ENCODE measurements around the gene EED.

EED gene

DNA sequence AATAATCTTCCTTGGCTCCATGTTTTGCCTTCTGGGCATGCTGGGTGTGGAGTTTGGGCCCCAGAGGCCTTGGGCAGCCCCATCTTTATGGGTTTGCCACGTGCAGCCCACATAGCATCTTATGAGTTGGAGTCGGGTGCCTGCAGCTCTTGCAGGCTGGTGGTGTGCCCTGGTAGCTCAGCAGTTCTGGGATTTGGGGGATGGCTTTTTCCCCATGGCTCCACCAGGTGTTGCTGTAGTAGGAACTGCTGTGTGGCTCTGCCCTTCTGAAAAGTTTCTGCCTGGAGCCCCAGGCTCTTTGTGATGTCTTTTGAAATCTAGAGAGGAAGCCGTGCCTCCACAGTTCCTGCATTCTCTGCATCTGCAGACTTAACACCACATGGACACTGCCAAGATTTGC is 16.8 kb downstream of the EED start:
- no peaks in the 10 kb centered on the region for H4K20me1 ChIP-seq (ENCODE audit: insufficient read depth, low read length)
- no peak overlapping the region for H3K4me2 ChIP-seq (ENCODE audit: low read length)
- no peak overlapping the region for H3K27ac ChIP-seq (ENCODE audit: low read depth, low read length, poor library complexity, severe bottlenecking)
- H3K27me3 ChIP-seq (ENCODE audit: insufficient read depth, low read length) = no peaks in the 10 kb centered on the region
- H3F3A ChIP-seq (ENCODE audit: insufficient read depth, low read length) = no peaks in the 10 kb centered on the region
- TF ChIP-seq, protein P1, sequence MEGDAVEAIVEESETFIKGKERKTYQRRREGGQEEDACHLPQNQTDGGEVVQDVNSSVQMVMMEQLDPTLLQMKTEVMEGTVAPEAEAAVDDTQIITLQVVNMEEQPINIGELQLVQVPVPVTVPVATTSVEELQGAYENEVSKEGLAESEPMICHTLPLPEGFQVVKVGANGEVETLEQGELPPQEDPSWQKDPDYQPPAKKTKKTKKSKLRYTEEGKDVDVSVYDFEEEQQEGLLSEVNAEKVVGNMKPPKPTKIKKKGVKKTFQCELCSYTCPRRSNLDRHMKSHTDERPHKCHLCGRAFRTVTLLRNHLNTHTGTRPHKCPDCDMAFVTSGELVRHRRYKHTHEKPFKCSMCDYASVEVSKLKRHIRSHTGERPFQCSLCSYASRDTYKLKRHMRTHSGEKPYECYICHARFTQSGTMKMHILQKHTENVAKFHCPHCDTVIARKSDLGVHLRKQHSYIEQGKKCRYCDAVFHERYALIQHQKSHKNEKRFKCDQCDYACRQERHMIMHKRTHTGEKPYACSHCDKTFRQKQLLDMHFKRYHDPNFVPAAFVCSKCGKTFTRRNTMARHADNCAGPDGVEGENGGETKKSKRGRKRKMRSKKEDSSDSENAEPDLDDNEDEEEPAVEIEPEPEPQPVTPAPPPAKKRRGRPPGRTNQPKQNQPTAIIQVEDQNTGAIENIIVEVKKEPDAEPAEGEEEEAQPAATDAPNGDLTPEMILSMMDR (IDR thresholded peaks at IDR 0.05; ENCODE audit: low read length) = no peak
- no peak for TF ChIP-seq EZH2 (IDR thresholded peaks at IDR 0.05; ENCODE audit: borderline replicate concordance, low read length)
- no peak overlapping the region for H3K9ac ChIP-seq (ENCODE audit: low read length)
- H2AFZ ChIP-seq (ENCODE audit: low read length) = no peak overlapping the region
- no peaks in the 10 kb centered on the region for H3K9me3 ChIP-seq (ENCODE audit: low read length)
- no peaks in the 10 kb centered on the region for H3K79me2 ChIP-seq (ENCODE audit: insufficient read depth, low read length)
- peaks cover 73% of the 10 kb centered on the region for H3K36me3 ChIP-seq (ENCODE audit: insufficient read depth, low read length)
- no peaks in the 10 kb centered on the region for H3K9me2 ChIP-seq (ENCODE audit: low read depth, low read length)
- no peak overlapping the region for H3K4me3 ChIP-seq (ENCODE audit: low read depth, low read length, poor library complexity, severe bottlenecking)
- H3K4me1 ChIP-seq (ENCODE audit: insufficient read depth, low read length, severe bottlenecking) = no peaks in the 10 kb centered on the region

DNA sequence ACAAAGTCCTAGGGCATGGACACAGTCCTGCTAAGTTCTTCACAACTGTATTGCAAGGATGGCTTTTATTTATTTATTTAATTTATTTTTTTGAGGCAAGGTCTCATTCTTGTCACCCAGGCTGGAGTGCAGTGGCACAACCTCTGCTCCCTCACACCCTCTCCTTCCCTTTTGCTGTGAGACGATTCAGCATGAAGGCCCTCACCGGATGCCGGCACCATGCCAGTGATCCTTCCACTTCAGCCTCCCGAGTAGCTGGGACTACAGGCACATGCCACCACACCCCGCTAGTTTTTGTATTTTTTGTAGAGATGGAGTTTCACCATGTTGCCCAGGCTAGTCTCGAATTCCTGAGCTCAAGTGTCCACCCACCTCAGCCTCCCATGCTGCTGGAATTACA is 17.8 kb downstream of the EED start:
- Histone ChIP-seq H3K9me2 (ENCODE audit: low read depth, low read length) (no peaks in the 10 kb centered on the region), H3K79me2 (ENCODE audit: insufficient read depth, low read length) (no peaks in the 10 kb centered on the region), H3K9me3 (ENCODE audit: low read length) (no peaks in the 10 kb centered on the region), H3F3A (ENCODE audit: insufficient read depth, low read length) (no peaks in the 10 kb centered on the region), H3K9ac (ENCODE audit: low read length) (no peak overlapping the region), H2AFZ (ENCODE audit: low read length) (no peak overlapping the region), H4K20me1 (ENCODE audit: insufficient read depth, low read length) (no peaks in the 10 kb centered on the region), H3K4me1 (ENCODE audit: insufficient read depth, low read length, severe bottlenecking) (no peaks in the 10 kb centered on the region), H3K4me2 (ENCODE audit: low read length) (no peak overlapping the region), H3K27me3 (ENCODE audit: insufficient read depth, low read length) (no peaks in the 10 kb centered on the region), H3K4me3 (ENCODE audit: low read depth, low read length, poor library complexity, severe bottlenecking) (no peak overlapping the region), H3K36me3 (ENCODE audit: insufficient read depth, low read length) (peaks cover 71% of the 10 kb centered on the region), H3K27ac (ENCODE audit: low read depth, low read length, poor library complexity, severe bottlenecking) (no peak overlapping the region)
- TF ChIP-seq, protein P1 (IDR thresholded peaks at IDR 0.05; ENCODE audit: low read length) = no peak
- no peak for TF ChIP-seq EZH2 (IDR thresholded peaks at IDR 0.05; ENCODE audit: borderline replicate concordance, low read length)

DNA sequence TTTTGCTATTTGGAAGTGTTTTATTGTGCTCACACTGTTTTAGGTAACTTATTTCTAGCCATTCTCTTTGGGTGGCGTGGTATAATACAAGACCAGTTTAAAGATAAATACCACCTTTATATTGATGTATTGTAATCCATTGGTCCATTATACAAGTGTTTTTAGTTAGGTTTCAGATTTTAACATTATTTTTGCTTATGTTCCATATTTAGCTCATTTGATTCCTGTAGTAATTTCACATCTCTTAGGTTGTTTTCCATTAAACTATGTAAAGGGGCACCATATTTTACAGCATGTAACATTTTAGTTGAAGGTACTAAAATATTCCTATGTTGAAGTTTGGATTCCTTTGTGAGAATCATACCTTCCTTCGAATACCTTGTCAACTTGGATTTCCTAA is 20.1 kb downstream of the EED start:
- Histone ChIP-seq H3K27me3 (ENCODE audit: insufficient read depth, low read length) (no peaks in the 10 kb centered on the region), H3F3A (ENCODE audit: insufficient read depth, low read length) (no peaks in the 10 kb centered on the region), H3K4me1 (ENCODE audit: insufficient read depth, low read length, severe bottlenecking) (no peaks in the 10 kb centered on the region), H3K27ac (ENCODE audit: low read depth, low read length, poor library complexity, severe bottlenecking) (no peak overlapping the region), H3K4me2 (ENCODE audit: low read length) (no peak overlapping the region), H3K9me2 (ENCODE audit: low read depth, low read length) (no peaks in the 10 kb centered on the region), H3K9ac (ENCODE audit: low read length) (no peak overlapping the region), H2AFZ (ENCODE audit: low read length) (no peak overlapping the region), H3K4me3 (ENCODE audit: low read depth, low read length, poor library complexity, severe bottlenecking) (no peak overlapping the region), H3K79me2 (ENCODE audit: insufficient read depth, low read length) (0 out of 2 replicates have a peak, but pooled peaks cover 2% of the 10 kb centered on the region), H3K9me3 (ENCODE audit: low read length) (no peaks in the 10 kb centered on the region), H3K36me3 (ENCODE audit: insufficient read depth, low read length) (peaks cover 77% of the 10 kb centered on the region), H4K20me1 (ENCODE audit: insufficient read depth, low read length) (no peaks in the 10 kb centered on the region)
- TF ChIP-seq, protein P1 (IDR thresholded peaks at IDR 0.05; ENCODE audit: low read length) = no peak

Measured in OCI-LY1 (cell line).